ENCODE measurements around the gene NALCN.

DNA sequence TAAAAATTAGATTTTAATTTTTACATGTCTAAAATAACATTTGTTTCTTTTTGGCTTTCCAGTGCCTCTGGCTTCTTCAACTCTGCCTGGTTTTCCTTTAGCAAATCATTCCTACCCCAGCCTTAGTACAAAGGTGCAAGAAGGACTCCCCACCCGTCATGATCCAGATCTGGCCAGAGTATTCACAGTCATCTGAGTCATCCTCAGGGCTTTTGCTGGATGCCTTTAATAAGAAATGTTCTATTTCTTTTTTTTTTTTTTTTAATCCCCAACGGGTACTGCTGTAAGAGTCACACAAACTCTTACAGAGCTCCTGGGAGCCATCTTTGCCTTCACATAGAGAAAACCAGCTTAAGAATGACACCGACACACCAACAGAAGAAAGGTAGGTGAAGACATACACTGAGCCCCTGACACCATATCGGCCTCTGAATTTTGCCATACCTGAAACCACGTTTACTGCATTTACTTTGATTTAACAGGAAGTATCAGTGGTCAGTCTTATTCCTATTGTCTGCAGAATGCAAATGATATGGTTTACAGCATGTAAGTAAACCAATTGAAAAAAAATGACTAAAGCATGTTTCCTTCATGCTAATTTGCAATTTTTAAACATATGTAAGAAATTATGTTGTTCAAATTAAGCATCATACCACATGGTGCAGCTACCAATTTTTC lies 184.4 kb downstream of the NALCN start:
- TF ChIP-seq CREM (IDR thresholded peaks at IDR 0.05; ENCODE audit: low read depth) (no peak), EED (IDR thresholded peaks at IDR 0.05; ENCODE audit: low read depth) (no peak), TAF1 (IDR thresholded peaks at IDR 0.05; ENCODE audit: borderline replicate concordance, low read depth, low read length) (no peak), ZSCAN29 (IDR thresholded peaks at IDR 0.05) (no peak), DPF2 (IDR thresholded peaks at IDR 0.05) (no peak), RCOR1 (conservative IDR thresholded peaks at IDR 0.05; ENCODE audit: low read depth, low read length) (no peak), POLR2A (IDR thresholded peaks at IDR 0.05; ENCODE audit: low read depth, low read length) (no peak), BRCA1 (IDR thresholded peaks at IDR 0.05; ENCODE audit: low read depth, low read length) (no peak), NR2C1 (IDR thresholded peaks at IDR 0.05) (no peak)
- TF ChIP-seq, protein P1, sequence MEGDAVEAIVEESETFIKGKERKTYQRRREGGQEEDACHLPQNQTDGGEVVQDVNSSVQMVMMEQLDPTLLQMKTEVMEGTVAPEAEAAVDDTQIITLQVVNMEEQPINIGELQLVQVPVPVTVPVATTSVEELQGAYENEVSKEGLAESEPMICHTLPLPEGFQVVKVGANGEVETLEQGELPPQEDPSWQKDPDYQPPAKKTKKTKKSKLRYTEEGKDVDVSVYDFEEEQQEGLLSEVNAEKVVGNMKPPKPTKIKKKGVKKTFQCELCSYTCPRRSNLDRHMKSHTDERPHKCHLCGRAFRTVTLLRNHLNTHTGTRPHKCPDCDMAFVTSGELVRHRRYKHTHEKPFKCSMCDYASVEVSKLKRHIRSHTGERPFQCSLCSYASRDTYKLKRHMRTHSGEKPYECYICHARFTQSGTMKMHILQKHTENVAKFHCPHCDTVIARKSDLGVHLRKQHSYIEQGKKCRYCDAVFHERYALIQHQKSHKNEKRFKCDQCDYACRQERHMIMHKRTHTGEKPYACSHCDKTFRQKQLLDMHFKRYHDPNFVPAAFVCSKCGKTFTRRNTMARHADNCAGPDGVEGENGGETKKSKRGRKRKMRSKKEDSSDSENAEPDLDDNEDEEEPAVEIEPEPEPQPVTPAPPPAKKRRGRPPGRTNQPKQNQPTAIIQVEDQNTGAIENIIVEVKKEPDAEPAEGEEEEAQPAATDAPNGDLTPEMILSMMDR (IDR thresholded peaks at IDR 0.05 in 2 of 3, conservative IDR thresholded peaks at IDR 0.05 in 1 of 3; ENCODE audit: control insufficient read depth in 2 of 3, extremely low read depth in 1 of 3, insufficient read depth in 1 of 3, low read depth in 3 of 3, low read length in 3 of 3): no peak
- TF ChIP-seq, protein P2, sequence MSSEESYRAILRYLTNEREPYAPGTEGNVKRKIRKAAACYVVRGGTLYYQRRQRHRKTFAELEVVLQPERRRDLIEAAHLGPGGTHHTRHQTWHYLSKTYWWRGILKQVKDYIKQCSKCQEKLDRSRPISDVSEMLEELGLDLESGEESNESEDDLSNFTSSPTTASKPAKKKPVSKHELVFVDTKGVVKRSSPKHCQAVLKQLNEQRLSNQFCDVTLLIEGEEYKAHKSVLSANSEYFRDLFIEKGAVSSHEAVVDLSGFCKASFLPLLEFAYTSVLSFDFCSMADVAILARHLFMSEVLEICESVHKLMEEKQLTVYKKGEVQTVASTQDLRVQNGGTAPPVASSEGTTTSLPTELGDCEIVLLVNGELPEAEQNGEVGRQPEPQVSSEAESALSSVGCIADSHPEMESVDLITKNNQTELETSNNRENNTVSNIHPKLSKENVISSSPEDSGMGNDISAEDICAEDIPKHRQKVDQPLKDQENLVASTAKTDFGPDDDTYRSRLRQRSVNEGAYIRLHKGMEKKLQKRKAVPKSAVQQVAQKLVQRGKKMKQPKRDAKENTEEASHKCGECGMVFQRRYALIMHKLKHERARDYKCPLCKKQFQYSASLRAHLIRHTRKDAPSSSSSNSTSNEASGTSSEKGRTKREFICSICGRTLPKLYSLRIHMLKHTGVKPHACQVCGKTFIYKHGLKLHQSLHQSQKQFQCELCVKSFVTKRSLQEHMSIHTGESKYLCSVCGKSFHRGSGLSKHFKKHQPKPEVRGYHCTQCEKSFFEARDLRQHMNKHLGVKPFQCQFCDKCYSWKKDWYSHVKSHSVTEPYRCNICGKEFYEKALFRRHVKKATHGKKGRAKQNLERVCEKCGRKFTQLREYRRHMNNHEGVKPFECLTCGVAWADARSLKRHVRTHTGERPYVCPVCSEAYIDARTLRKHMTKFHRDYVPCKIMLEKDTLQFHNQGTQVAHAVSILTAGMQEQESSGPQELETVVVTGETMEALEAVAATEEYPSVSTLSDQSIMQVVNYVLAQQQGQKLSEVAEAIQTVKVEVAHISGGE (CRISPR knock-in tag; IDR thresholded peaks at IDR 0.05): no peak
- TF ChIP-seq, protein P3, sequence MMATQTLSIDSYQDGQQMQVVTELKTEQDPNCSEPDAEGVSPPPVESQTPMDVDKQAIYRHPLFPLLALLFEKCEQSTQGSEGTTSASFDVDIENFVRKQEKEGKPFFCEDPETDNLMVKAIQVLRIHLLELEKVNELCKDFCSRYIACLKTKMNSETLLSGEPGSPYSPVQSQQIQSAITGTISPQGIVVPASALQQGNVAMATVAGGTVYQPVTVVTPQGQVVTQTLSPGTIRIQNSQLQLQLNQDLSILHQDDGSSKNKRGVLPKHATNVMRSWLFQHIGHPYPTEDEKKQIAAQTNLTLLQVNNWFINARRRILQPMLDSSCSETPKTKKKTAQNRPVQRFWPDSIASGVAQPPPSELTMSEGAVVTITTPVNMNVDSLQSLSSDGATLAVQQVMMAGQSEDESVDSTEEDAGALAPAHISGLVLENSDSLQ (IDR thresholded peaks at IDR 0.05): no peak
- TF ChIP-seq, protein P4, sequence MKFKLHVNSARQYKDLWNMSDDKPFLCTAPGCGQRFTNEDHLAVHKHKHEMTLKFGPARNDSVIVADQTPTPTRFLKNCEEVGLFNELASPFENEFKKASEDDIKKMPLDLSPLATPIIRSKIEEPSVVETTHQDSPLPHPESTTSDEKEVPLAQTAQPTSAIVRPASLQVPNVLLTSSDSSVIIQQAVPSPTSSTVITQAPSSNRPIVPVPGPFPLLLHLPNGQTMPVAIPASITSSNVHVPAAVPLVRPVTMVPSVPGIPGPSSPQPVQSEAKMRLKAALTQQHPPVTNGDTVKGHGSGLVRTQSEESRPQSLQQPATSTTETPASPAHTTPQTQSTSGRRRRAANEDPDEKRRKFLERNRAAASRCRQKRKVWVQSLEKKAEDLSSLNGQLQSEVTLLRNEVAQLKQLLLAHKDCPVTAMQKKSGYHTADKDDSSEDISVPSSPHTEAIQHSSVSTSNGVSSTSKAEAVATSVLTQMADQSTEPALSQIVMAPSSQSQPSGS (IDR thresholded peaks at IDR 0.05; ENCODE audit: low read length): no peak
- TF ChIP-seq, protein P5, sequence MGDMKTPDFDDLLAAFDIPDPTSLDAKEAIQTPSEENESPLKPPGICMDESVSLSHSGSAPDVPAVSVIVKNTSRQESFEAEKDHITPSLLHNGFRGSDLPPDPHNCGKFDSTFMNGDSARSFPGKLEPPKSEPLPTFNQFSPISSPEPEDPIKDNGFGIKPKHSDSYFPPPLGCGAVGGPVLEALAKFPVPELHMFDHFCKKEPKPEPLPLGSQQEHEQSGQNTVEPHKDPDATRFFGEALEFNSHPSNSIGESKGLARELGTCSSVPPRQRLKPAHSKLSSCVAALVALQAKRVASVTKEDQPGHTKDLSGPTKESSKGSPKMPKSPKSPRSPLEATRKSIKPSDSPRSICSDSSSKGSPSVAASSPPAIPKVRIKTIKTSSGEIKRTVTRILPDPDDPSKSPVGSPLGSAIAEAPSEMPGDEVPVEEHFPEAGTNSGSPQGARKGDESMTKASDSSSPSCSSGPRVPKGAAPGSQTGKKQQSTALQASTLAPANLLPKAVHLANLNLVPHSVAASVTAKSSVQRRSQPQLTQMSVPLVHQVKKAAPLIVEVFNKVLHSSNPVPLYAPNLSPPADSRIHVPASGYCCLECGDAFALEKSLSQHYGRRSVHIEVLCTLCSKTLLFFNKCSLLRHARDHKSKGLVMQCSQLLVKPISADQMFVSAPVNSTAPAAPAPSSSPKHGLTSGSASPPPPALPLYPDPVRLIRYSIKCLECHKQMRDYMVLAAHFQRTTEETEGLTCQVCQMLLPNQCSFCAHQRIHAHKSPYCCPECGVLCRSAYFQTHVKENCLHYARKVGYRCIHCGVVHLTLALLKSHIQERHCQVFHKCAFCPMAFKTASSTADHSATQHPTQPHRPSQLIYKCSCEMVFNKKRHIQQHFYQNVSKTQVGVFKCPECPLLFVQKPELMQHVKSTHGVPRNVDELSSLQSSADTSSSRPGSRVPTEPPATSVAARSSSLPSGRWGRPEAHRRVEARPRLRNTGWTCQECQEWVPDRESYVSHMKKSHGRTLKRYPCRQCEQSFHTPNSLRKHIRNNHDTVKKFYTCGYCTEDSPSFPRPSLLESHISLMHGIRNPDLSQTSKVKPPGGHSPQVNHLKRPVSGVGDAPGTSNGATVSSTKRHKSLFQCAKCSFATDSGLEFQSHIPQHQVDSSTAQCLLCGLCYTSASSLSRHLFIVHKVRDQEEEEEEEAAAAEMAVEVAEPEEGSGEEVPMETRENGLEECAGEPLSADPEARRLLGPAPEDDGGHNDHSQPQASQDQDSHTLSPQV (IDR thresholded peaks at IDR 0.05): no peak
